AG04450 (cell line): ENCODE results near the gene ME1. TPM values are rescaled to one million over a fixed set of nuclear protein-coding genes. Genes with fewer than 3 reads are reported as not detected.
"Not testable (repeated sequence)": the region's sequence is repeated elsewhere in the genome, so short reads cannot be mapped to it uniquely, and the experiment has no call there.

Source experiments
- CTCF ChIA-PET: fragments of 300-600, 350-600 bp; formaldehyde crosslinking; extraction: SDS; loops from one replicate; lab custom pipeline; 2022; ENCODE audit warnings: antibody characterized with exemption, inconsistent platforms; lab: Charles Lee
- POLR2A ChIA-PET: fragments of 350-600 bp; formaldehyde crosslinking; extraction: SDS; loops from one replicate; lab custom pipeline; 2021; ENCODE audit warnings: antibody characterized with exemption, inconsistent platforms; lab: Yijun Ruan, JAX
- DNase-seq: peaks from one replicate; pipeline ENCODE4 v3.0.0-alpha.2; 2011; ENCODE audit warnings: low read depth, low spot score
- H3K27ac ChIP-seq: one replicate; pipeline ENCODE4 v1.5.1; 2012; ENCODE audit warnings: low read depth, low read length, control low read depth
- H3K27me3 ChIP-seq: one replicate; pipeline ENCODE4 v1.6.0; 2012; ENCODE audit warnings: low read length; ENCODE audit not compliant: control insufficient read depth, insufficient read depth
- H3K4me3 ChIP-seq: 2 replicates; pipeline ENCODE4 v1.5.1; 2011; ENCODE audit warnings: mild to moderate bottlenecking, low read depth, low read length, control low read depth
- H3K9me3 ChIP-seq: 2 replicates; pipeline ENCODE4 v1.5.1; 2012; ENCODE audit warnings: low read length; ENCODE audit not compliant: control insufficient read depth, insufficient read depth
- CTCF ChIP-seq: IDR thresholded peaks from 2 replicates; pipeline ENCODE4 v1.5.1; 2011; ENCODE audit warnings: low read depth, low read length, control low read depth, inconsistent platforms
- polyA plus RNA-seq: library from polyadenylated mRNA; depleted of rRNA; stranded (reverse); fragments of >200 nt; gene quantifications from 2 replicates; pipeline ENCODE4 v1.2.3, GENCODE V29; 2011

The ME1 gene
- polyA plus RNA-seq, 1 experiment: 31.8 TPM

- ChIA-PET CTCF (interaction anchor here (1.0 to 1.8 kb wide), 2 partner anchors 172 to 276 kb away, joined by 3 to 6 read pairs; partner anchors contain the start of gene DOP1A), POLR2A (no interaction called here)
- Histone ChIP-seq H3K4me3 (no peak overlapping the region), H3K27me3 (no peaks in the 10 kb centered on the region), H3K27ac (no peak overlapping the region), H3K9me3 (no peaks in the 10 kb centered on the region)
- DNase-seq: no peak
- no peak for TF ChIP-seq CTCF
Observed at GRCh38 chr6:83343121-83343520, 87.7 kb downstream of the ME1 start.

DNA sequence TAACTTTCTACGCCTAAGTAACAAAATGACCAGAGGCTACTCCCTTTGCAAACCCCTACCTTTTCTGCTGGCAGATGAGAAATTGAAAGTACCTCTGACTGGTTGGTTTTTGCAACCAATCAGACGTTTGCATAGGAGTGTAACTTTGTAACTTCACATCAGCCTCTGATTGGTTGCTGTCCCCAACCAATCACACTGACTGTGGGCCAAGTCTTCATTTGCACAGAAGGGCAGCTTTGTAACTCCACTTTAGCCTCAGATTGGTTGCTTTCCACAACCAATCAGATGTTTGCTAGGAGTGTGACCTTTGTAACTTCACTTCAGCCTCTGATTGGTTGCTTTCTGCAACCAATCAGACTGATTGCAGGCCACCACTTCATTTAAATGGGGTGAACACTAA lies 89.1 kb downstream of the ME1 start:
- no peak overlapping the region for H3K4me3 ChIP-seq
- H3K27me3 ChIP-seq: no peaks in the 10 kb centered on the region
- POLR2A ChIA-PET: no interaction called here
- no peak for DNase-seq
- H3K27ac ChIP-seq: no peak overlapping the region
- TF ChIP-seq CTCF: no peak
- H3K9me3 ChIP-seq: no peaks in the 10 kb centered on the region
- CTCF ChIA-PET: no interaction called here

- H3K4me3 ChIP-seq, H3K27ac ChIP-seq, H3K9me3 ChIP-seq, H3K27me3 ChIP-seq, DNase-seq, POLR2A ChIA-PET, CTCF ChIA-PET: not testable (repeated sequence)
Observed at GRCh38 chr6:83333916-83334315, 96.9 kb downstream of the ME1 start.

- POLR2A ChIA-PET: no interaction called here
- TF ChIP-seq CTCF: no peak
- DNase-seq: no peak
- H3K4me3 ChIP-seq: no peak overlapping the region
- H3K9me3 ChIP-seq: no peaks in the 10 kb centered on the region
- H3K27me3 ChIP-seq: no peaks in the 10 kb centered on the region
- CTCF ChIA-PET: no interaction called here
- no peak overlapping the region for H3K27ac ChIP-seq
Observed at GRCh38 chr6:83333500-83333899, 97.4 kb downstream of the ME1 start.

GRCh38 chr6:83314693-83315092 lies 116.2 kb downstream of the ME1 start:
- POLR2A ChIA-PET: no interaction called here

More at GRCh38 chr6:83314693-83315092, 116.2 kb downstream of the ME1 start:
- Histone ChIP-seq H3K4me3 (no peak overlapping the region), H3K9me3 (no peaks in the 10 kb centered on the region), H3K27ac (no peak overlapping the region), H3K27me3 (no peaks in the 10 kb centered on the region)
- CTCF ChIA-PET: no interaction called here
- no peak for TF ChIP-seq CTCF
- DNase-seq: no peak
